ENCODE results near the gene GABRG3. TPM values are rescaled to one million over a fixed set of nuclear protein-coding genes. Genes with fewer than 3 reads are reported as not detected.
"Not testable (repeated sequence)": the region's sequence is repeated elsewhere in the genome, so short reads cannot be mapped to it uniquely, and the experiment has no call there.

The GABRG3 gene
- total and polyA plus RNA-seq, 2 experiments from 2014 or later: 0.10 to 1.4 TPM

GRCh38 chr15:27004226-27004625, 33.2 kb downstream of the GABRG3 start:
- not testable (repeated sequence) for H3K4me2 ChIP-seq; H3K27me3 ChIP-seq (ENCODE audit: insufficient read depth); H3K4me1 Mint-ChIP-seq; H2AFZ ChIP-seq; H3F3A ChIP-seq (replicated peaks; ENCODE audit: low read depth); H3K4me3 ChIP-seq; H3K27ac ChIP-seq (ENCODE audit: low read depth); H4K20me1 ChIP-seq (replicated peaks; ENCODE audit: insufficient read depth); H3K36me3 ChIP-seq (ENCODE audit: insufficient read depth); H3K27me3 Mint-ChIP-seq (ENCODE audit: insufficient read depth, low read depth, poor library complexity); H3K4me1 ChIP-seq (ENCODE audit: insufficient read depth); H3K27ac Mint-ChIP-seq; H3K79me2 ChIP-seq (replicated peaks; ENCODE audit: insufficient read depth); H3K4me3 Mint-ChIP-seq; DNase-seq (ENCODE audit: low spot score); ATAC-seq
- Mint-ChIP-seq H3K36me3 (ENCODE audit: low read depth) (peaks cover 11% of the 10 kb centered on the region), H3K9me3 (peaks cover 18% of the 10 kb centered on the region)
- H3K9me2 ChIP-seq (ENCODE audit: insufficient read depth): 0 out of 2 replicates have a peak, but pooled peaks cover 12% of the 10 kb centered on the region

- no peaks in the 10 kb centered on the region; the same call in 2 of the 3 replicates for H3K36me3 Mint-ChIP-seq (ENCODE audit: low read depth)
- Histone ChIP-seq H3K27me3 (ENCODE audit: insufficient read depth) (no peaks in the 10 kb centered on the region), H3K4me1 (ENCODE audit: insufficient read depth) (no peaks in the 10 kb centered on the region), H2AFZ (no peak overlapping the region), H4K20me1 (replicated peaks; ENCODE audit: insufficient read depth) (no peaks in the 10 kb centered on the region), H3F3A (replicated peaks; ENCODE audit: low read depth) (no peaks in the 10 kb centered on the region), H3K36me3 (ENCODE audit: insufficient read depth) (no peaks in the 10 kb centered on the region), H3K4me3 (no peak overlapping the region), H3K27ac (ENCODE audit: low read depth) (no peak overlapping the region), H3K9me2 (ENCODE audit: insufficient read depth) (no peaks in the 10 kb centered on the region), H3K4me2 (no peak overlapping the region), H3K79me2 (replicated peaks; ENCODE audit: insufficient read depth) (no peaks in the 10 kb centered on the region)
- peaks cover 1% of the 10 kb centered on the region for H3K27me3 Mint-ChIP-seq (ENCODE audit: insufficient read depth, low read depth, poor library complexity)
- no peak overlapping the region for H3K4me3 Mint-ChIP-seq
- no peak overlapping the region for H3K27ac Mint-ChIP-seq
- DNase-seq (ENCODE audit: low spot score) (peak; percentile 93), ATAC-seq (peak; percentile 99)
- no peaks in the 10 kb centered on the region; the same call in 2 of the 3 replicates for H3K4me1 Mint-ChIP-seq
- H3K9me3 Mint-ChIP-seq: peaks cover 3% of the 10 kb centered on the region; the same call in 1 of the 3 replicates
- TF ChIP-seq CREB1 (CRISPR knock-in tag; IDR thresholded peaks at IDR 0.05; ENCODE audit: low read depth) (no peak), EZH2 (IDR thresholded peaks at IDR 0.05; ENCODE audit: low read depth, unreplicated experiment) (no peak)
- TF ChIP-seq, protein P1, sequence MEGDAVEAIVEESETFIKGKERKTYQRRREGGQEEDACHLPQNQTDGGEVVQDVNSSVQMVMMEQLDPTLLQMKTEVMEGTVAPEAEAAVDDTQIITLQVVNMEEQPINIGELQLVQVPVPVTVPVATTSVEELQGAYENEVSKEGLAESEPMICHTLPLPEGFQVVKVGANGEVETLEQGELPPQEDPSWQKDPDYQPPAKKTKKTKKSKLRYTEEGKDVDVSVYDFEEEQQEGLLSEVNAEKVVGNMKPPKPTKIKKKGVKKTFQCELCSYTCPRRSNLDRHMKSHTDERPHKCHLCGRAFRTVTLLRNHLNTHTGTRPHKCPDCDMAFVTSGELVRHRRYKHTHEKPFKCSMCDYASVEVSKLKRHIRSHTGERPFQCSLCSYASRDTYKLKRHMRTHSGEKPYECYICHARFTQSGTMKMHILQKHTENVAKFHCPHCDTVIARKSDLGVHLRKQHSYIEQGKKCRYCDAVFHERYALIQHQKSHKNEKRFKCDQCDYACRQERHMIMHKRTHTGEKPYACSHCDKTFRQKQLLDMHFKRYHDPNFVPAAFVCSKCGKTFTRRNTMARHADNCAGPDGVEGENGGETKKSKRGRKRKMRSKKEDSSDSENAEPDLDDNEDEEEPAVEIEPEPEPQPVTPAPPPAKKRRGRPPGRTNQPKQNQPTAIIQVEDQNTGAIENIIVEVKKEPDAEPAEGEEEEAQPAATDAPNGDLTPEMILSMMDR (conservative IDR thresholded peaks at IDR 0.05; ENCODE audit: low read depth in 2 of 2): peak; percentile 96 to 99
Observed at GRCh38 chr15:27017168-27017809, 46.3 kb downstream of the GABRG3 start.

GRCh38 chr15:27019687-27020086, 48.7 kb downstream of the GABRG3 start:
- H3K36me3 Mint-ChIP-seq (ENCODE audit: low read depth): no peaks in the 10 kb centered on the region; the same call in 2 of the 3 replicates
- Histone ChIP-seq H3K9me2 (ENCODE audit: insufficient read depth) (no peaks in the 10 kb centered on the region), H4K20me1 (replicated peaks; ENCODE audit: insufficient read depth) (no peaks in the 10 kb centered on the region), H3K4me3 (no peak overlapping the region), H3F3A (replicated peaks; ENCODE audit: low read depth) (no peaks in the 10 kb centered on the region), H3K27me3 (ENCODE audit: insufficient read depth) (no peaks in the 10 kb centered on the region), H3K79me2 (replicated peaks; ENCODE audit: insufficient read depth) (no peaks in the 10 kb centered on the region), H3K4me2 (no peak overlapping the region), H2AFZ (no peak overlapping the region), H3K4me1 (ENCODE audit: insufficient read depth) (no peaks in the 10 kb centered on the region), H3K36me3 (ENCODE audit: insufficient read depth) (no peaks in the 10 kb centered on the region), H3K27ac (ENCODE audit: low read depth) (no peak overlapping the region)
- ATAC-seq (no peak), DNase-seq (ENCODE audit: low spot score) (no peak)
- peaks cover 1% of the 10 kb centered on the region for H3K27me3 Mint-ChIP-seq (ENCODE audit: insufficient read depth, low read depth, poor library complexity)
- no peaks in the 10 kb centered on the region; the same call in 2 of the 3 replicates for H3K4me1 Mint-ChIP-seq
- peaks cover 3% of the 10 kb centered on the region; the same call in 1 of the 3 replicates for H3K9me3 Mint-ChIP-seq
- no peak overlapping the region for H3K4me3 Mint-ChIP-seq
- H3K27ac Mint-ChIP-seq: no peak overlapping the region; the same call in 1 of the 2 replicates
- TF ChIP-seq POLR2AphosphoS5 (IDR thresholded peaks at IDR 0.05; ENCODE audit: low read depth): no peak
- no peak for TF ChIP-seq JUNB (IDR thresholded peaks at IDR 0.05; ENCODE audit: unreplicated experiment)
- no peak for TF ChIP-seq ZNF114 (CRISPR knock-in tag; IDR thresholded peaks at IDR 0.05)
- TF ChIP-seq, protein P2, sequence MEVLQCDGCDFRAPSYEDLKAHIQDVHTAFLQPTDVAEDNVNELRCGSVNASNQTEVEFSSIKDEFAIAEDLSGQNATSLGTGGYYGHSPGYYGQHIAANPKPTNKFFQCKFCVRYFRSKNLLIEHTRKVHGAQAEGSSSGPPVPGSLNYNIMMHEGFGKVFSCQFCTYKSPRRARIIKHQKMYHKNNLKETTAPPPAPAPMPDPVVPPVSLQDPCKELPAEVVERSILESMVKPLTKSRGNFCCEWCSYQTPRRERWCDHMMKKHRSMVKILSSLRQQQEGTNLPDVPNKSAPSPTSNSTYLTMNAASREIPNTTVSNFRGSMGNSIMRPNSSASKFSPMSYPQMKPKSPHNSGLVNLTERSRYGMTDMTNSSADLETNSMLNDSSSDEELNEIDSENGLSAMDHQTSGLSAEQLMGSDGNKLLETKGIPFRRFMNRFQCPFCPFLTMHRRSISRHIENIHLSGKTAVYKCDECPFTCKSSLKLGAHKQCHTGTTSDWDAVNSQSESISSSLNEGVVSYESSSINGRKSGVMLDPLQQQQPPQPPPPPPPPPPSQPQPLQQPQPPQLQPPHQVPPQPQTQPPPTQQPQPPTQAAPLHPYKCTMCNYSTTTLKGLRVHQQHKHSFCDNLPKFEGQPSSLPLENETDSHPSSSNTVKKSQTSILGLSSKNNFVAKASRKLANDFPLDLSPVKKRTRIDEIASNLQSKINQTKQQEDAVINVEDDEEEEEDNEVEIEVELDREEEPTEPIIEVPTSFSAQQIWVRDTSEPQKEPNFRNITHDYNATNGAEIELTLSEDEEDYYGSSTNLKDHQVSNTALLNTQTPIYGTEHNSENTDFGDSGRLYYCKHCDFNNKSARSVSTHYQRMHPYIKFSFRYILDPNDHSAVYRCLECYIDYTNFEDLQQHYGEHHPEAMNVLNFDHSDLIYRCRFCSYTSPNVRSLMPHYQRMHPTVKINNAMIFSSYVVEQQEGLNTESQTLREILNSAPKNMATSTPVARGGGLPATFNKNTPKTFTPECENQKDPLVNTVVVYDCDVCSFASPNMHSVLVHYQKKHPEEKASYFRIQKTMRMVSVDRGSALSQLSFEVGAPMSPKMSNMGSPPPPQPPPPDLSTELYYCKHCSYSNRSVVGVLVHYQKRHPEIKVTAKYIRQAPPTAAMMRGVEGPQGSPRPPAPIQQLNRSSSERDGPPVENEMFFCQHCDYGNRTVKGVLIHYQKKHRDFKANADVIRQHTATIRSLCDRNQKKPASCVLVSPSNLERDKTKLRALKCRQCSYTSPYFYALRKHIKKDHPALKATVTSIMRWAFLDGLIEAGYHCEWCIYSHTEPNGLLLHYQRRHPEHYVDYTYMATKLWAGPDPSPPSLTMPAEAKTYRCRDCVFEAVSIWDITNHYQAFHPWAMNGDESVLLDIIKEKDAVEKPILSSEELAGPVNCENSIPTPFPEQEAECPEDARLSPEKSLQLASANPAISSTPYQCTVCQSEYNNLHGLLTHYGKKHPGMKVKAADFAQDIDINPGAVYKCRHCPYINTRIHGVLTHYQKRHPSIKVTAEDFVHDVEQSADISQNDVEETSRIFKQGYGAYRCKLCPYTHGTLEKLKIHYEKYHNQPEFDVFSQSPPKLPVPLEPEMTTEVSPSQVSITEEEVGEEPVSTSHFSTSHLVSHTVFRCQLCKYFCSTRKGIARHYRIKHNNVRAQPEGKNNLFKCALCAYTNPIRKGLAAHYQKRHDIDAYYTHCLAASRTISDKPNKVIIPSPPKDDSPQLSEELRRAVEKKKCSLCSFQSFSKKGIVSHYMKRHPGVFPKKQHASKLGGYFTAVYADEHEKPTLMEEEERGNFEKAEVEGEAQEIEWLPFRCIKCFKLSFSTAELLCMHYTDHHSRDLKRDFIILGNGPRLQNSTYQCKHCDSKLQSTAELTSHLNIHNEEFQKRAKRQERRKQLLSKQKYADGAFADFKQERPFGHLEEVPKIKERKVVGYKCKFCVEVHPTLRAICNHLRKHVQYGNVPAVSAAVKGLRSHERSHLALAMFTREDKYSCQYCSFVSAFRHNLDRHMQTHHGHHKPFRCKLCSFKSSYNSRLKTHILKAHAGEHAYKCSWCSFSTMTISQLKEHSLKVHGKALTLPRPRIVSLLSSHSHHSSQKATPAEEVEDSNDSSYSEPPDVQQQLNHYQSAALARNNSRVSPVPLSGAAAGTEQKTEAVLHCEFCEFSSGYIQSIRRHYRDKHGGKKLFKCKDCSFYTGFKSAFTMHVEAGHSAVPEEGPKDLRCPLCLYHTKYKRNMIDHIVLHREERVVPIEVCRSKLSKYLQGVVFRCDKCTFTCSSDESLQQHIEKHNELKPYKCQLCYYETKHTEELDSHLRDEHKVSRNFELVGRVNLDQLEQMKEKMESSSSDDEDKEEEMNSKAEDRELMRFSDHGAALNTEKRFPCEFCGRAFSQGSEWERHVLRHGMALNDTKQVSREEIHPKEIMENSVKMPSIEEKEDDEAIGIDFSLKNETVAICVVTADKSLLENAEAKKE (CRISPR knock-in tag; IDR thresholded peaks at IDR 0.05): no peak

Data from GM23338 (cell line).